Heart left ventricle (tissue), 16 donors: Measurements from ENCODE around the gene GPC2. TPM values are rescaled to one million over a fixed set of nuclear protein-coding genes. Genes with fewer than 3 reads are reported as not detected.
A peak's percentile ranks its signal among the peaks of the same experiment; 100 is the strongest.

Experiments used
- ATAC-seq, 4 donors: fragments of 200-7000 bp; cut with Tn5 transposase; one replicate each; pipeline ENCODE4 v1.9.1; 2020 to 2022; ENCODE audit warnings: moderate library complexity in 4 of 4, mild to moderate bottlenecking in 3 of 4, moderate number of reproducible peaks in 1 of 4
- DNase-seq, 5 donors: peaks; one replicate each; pipeline ENCODE4 v3.0.0-alpha.2; 2020
- H3K27ac ChIP-seq, 12 donors: fragments of 200-600 bp; sonication (generic) in 4 of 12; one replicate each; pipeline versions ENCODE4 v1.5.0 to v1.8.0; 2016 to 2022; ENCODE audit warnings: mild to moderate bottlenecking in 2 of 12
- H3K27me3 ChIP-seq, 9 donors: fragments of 200-600 bp; sonication (generic) in 2 of 9; one replicate each; pipeline versions ENCODE4 v1.5.1 to v1.8.0; 2016 to 2022; ENCODE audit warnings: mild to moderate bottlenecking in 3 of 9
- H3K36me3 ChIP-seq, 9 donors: fragments of 200-600 bp; sonication (generic) in 2 of 9; one replicate each; pipeline versions ENCODE4 v1.5.0 to v1.8.0; 2018 to 2022; ENCODE audit warnings: mild to moderate bottlenecking in 2 of 9
- H3K4me1 ChIP-seq, 12 donors: fragments of 200-600 bp; sonication (generic) in 4 of 12; one replicate each; pipeline versions ENCODE4 v1.5.0 to v1.8.0; 2016 to 2022; ENCODE audit warnings: mild to moderate bottlenecking in 3 of 12
- H3K4me3 ChIP-seq, 12 donors: fragments of 200-600 bp; sonication (generic) in 4 of 12; one replicate each; pipeline versions ENCODE4 v1.5.0 to v1.8.0; 2017 to 2022; ENCODE audit warnings: mild to moderate bottlenecking in 9 of 12, moderate library complexity in 4 of 12
- H3K9me3 ChIP-seq, 12 donors: fragments of 200-600 bp; sonication (generic) in 4 of 12; one replicate each; pipeline versions ENCODE4 v1.5.0 to v1.8.0; 2016 to 2022; ENCODE audit warnings: mild to moderate bottlenecking in 1 of 12
- POLR2A ChIP-seq, 2 donors: fragments of 450-650 bp; IDR thresholded peaks; one replicate each; pipeline ENCODE4 v1.6.1; 2017; ENCODE audit warnings: antibody characterized with exemption in 2 of 2, mild to moderate bottlenecking in 2 of 2, moderate library complexity in 2 of 2
- WGBS, 4 donors: extraction: QIAGEN DNeasy Blood & Tissue Kit in 2 of 4; methylation state at CpG; one replicate each; pipeline versions ENCODE4 v1.1.5 to v1.1.7; 2013 to 2018; 5-methylcytosine and 5-hydroxymethylcytosine counted together
- intact Hi-C, 10 donors: fragments of 100-400 bp; cut with DNase I; formaldehyde crosslinking; loops; one replicate each; pipeline versions ENCODE4 v1.11.1 to v1.14.2; 2022
- polyA plus RNA-seq, 2 donors: library from polyadenylated mRNA; stranded (reverse); fragments of 200-250 nt; gene quantifications; one replicate each; pipeline ENCODE4 v1.2.3, GENCODE V29; 2013
- total RNA-seq, 9 donors: library from RNA; depleted of rRNA in 2 of 9; stranded (reverse); fragments of >200 nt in 2 of 9; fragmentation: NEBNext Ultra II Directional in 3 of 9; extraction: Animal tissue kit (Norgen Biotek cat#: 25700) in 3 of 9; gene quantifications; one replicate each; pipeline versions ENCODE4 v1.1.0 to v1.2.4, GENCODE V29; 2016 to 2023
- TF ChIP-seq, protein P1 (sequence below), 12 donors: fragments of 200-600 bp; sonication (generic) in 4 of 12; IDR thresholded peaks; one replicate each; pipeline versions ENCODE4 v1.5.0 to v1.8.0; 2018 to 2022; ENCODE audit warnings: antibody characterized with exemption in 12 of 12, mild to moderate bottlenecking in 5 of 12
- donor health status: ischemic (EF 13 %, LVEDD 7.1; RV severe dilation, severe dysfunction).
- donor health status: healthy with polysubstance abuse.
- donor health status: DM: no; HTN: yes; CAD: no.
- donor health status: DM: no; HTN: no; CAD: no.
- donor health status: ischemic (EF 25% LVEDD 6.9; RV normal size, moderate dysfunction).
- donor health status: ischemic (EF 25% LVEDD 5.7; RV mildly dilated, moderate dysfunction).
- donor health status: healthy.
- donor health status: DM: yes; HTN: yes; CAD: no.
- donor health status: ischemic (EF 35%, LVEDD 5.7; RV mildly dilated, moderate dysfunction).
- donor health status: nonischemic (EF 11% LVEDD 7.7; RV severe dilation, severe dysfunction).
- donor health status: DM: yes; HTN: yes; CAD: no.
- donor health status: PGD.
- donor health status: ischemic (EF 29% LVEDD 5.4; RV normal size, mild dysfunction).
- donor health status: nonischemic (EF 23%, LVEDD 6.1; RV moderate dilation, normal function).

The GPC2 gene
- total and polyA plus RNA-seq, 11 donors: 0.27 to 1.1 (median 0.50) TPM; not detected in 2

GRCh38 chr7:100173806-100174495, 3.2 kb downstream of the GPC2 start:
- WGBS, 4 donors: 90 to 96% (median 93%) methylated on average over 11 of the region's 11 CpGs
- Histone ChIP-seq H3K27ac (no peak overlapping the region), H3K4me1 (peaks cover 0 to 26% (median 12%) of the 10 kb centered on the region in 12 donors), H3K9me3 (no peaks in the 10 kb centered on the region), H3K27me3 (peaks cover 0 to 22% (median 15%) of the 10 kb centered on the region in 9 donors), H3K4me3 (no peak overlapping the region), H3K36me3 (no peaks in the 10 kb centered on the region)
- DNase-seq (no peak), ATAC-seq (no peak)
- no peak for TF ChIP-seq POLR2A (IDR thresholded peaks at IDR 0.05)
- TF ChIP-seq, protein P1, sequence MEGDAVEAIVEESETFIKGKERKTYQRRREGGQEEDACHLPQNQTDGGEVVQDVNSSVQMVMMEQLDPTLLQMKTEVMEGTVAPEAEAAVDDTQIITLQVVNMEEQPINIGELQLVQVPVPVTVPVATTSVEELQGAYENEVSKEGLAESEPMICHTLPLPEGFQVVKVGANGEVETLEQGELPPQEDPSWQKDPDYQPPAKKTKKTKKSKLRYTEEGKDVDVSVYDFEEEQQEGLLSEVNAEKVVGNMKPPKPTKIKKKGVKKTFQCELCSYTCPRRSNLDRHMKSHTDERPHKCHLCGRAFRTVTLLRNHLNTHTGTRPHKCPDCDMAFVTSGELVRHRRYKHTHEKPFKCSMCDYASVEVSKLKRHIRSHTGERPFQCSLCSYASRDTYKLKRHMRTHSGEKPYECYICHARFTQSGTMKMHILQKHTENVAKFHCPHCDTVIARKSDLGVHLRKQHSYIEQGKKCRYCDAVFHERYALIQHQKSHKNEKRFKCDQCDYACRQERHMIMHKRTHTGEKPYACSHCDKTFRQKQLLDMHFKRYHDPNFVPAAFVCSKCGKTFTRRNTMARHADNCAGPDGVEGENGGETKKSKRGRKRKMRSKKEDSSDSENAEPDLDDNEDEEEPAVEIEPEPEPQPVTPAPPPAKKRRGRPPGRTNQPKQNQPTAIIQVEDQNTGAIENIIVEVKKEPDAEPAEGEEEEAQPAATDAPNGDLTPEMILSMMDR (IDR thresholded peaks at IDR 0.05): no peak
- intact Hi-C loops: no loop called here

- ATAC-seq (no peak), DNase-seq (no peak)
- H3K36me3 ChIP-seq: no peaks in the 10 kb centered on the region
- H3K27ac ChIP-seq: no peak overlapping the region
- no peaks in the 10 kb centered on the region for H3K9me3 ChIP-seq
- intact Hi-C loops: no loop called here
- 35 to 66% (median 37%) methylated on average over 10 to 22 of the region's 22 CpGs for WGBS, 4 donors
- H3K27me3 ChIP-seq: peaks cover 0 to 41% (median 15%) of the 10 kb centered on the region in 9 donors
- peaks cover 0 to 36% (median 14%) of the 10 kb centered on the region in 12 donors for H3K4me1 ChIP-seq
- H3K4me3 ChIP-seq: peak overlapping the region in 9 of 12 donors; percentile 17 to 52 (median 42)
- TF ChIP-seq, protein P1 (IDR thresholded peaks at IDR 0.05): no peak
- no peak for TF ChIP-seq POLR2A (IDR thresholded peaks at IDR 0.05)
Observed at GRCh38 chr7:100171840-100172239, 5.3 kb downstream of the GPC2 start.

DNA sequence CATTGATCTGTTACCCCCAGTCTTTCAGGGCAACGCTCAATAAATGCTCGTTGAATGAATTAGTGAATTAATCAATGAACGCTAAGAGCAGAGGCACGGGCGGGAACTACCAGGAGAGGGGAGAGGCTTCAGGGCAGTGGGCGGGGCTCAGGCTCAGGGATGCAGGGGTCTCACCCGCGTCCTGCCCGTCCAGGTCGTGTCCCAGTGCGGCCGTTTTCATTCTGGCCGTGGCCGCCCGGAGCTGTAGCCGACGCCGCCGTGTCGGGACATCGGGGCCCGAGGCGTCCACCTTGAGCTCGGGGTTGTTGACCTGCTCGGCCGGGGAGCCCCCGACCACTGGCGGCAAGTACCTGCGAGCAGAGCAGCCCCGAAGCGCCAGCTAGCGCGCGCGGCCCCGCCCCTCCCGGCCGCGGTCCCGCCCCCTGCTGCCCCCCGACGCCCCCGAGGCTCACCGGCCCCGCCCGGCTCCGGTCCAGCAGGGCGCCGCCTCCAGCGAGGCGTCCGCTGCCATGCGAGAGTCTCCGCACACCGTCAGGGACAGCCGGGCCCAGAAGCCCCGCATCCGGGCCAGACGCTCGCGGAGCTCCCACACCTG, 6.0 kb downstream of the GPC2 start:
- no peak overlapping the region for H3K27ac ChIP-seq
- TF ChIP-seq, protein P1 (IDR thresholded peaks at IDR 0.05): no peak
- TF ChIP-seq POLR2A (IDR thresholded peaks at IDR 0.05): no peak
- H3K4me3 ChIP-seq: peak overlapping the region in 11 of 12 donors; percentile 7 to 52 (median 40)
- intact Hi-C loops: no loop called here
- no peaks in the 10 kb centered on the region for H3K36me3 ChIP-seq
- no peak for ATAC-seq
- DNase-seq: no peak
- H3K9me3 ChIP-seq: no peaks in the 10 kb centered on the region
- peaks cover 0 to 48% (median 15%) of the 10 kb centered on the region in 9 donors for H3K27me3 ChIP-seq
- H3K4me1 ChIP-seq: peaks cover 0 to 41% (median 12%) of the 10 kb centered on the region in 12 donors
- WGBS, 4 donors: 6 to 36% (median 22%) methylated on average over 6 to 61 of the region's 61 CpGs

DNA sequence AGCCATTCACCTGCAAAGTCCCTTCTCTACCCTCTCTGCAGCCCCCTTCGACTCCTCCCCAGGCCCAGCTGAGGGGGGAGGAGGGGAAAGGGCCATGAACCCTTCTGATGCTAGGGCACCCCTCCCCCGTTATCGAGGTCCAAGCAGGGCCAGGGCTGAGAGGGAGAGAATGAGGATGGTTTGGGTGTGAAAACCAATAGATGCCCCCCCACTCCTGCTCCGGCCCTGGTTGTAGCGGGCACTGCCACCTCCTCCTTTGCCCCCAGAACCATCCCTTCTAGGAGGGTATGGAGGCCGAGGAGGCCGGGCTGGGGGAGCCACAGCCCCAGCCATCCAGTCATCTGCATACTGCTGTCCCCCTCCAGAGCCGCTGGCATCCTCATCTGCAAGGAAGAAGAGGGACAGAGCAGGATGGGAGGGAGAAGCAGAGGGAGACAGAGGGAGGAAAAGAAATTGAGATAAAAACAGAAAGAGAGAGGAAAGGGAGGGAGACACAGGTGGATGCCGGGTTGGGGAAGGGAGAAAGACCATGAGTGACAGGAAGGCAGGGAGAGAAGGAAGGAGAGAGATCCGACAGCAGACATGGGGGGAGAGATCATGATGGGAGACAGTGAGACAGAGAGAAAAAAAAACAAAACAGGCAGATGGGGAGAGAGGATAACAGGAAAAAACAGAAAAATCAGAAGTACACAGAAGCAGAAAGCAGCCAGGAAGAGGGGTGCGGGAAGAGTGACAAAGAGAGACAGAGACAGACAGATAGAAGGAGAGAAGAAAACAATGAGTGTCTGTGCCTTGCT, 6.9 kb downstream of the GPC2 start:
- TF ChIP-seq, protein P1 (IDR thresholded peaks at IDR 0.05): no peak
- TF ChIP-seq POLR2A (IDR thresholded peaks at IDR 0.05): no peak
- intact Hi-C loops: no loop called here
- Histone ChIP-seq H3K27me3 (peaks cover 0 to 48% (median 15%) of the 10 kb centered on the region in 9 donors), H3K4me3 (no peak overlapping the region), H3K4me1 (peaks cover 0 to 43% (median 12%) of the 10 kb centered on the region in 12 donors), H3K9me3 (no peaks in the 10 kb centered on the region), H3K36me3 (no peaks in the 10 kb centered on the region), H3K27ac (no peak overlapping the region)
- WGBS, 4 donors: 90 to 94% (median 92%) methylated on average over 11 of the region's 11 CpGs
- ATAC-seq: no peak
- DNase-seq: no peak
